T-helper 9 cell (primary cell): Measurements from ENCODE around the gene KRT15.

Experiments
- DNase-seq: peaks from one replicate; pipeline ENCODE4 v3.0.0-alpha.2; 2020

The KRT15 gene

GRCh38 chr17:41480136-41480535 is 38.6 kb downstream of the KRT15 start:
- no peak for DNase-seq

- DNase-seq: no peak
Measured at GRCh38 chr17:41478237-41478636, 40.5 kb downstream of the KRT15 start.

- DNase-seq: no peak
Measured at GRCh38 chr17:41476866-41477815, 41.5 kb downstream of the KRT15 start.

GRCh38 chr17:41475421-41475820 is 43.3 kb downstream of the KRT15 start:
- DNase-seq: no peak

GRCh38 chr17:41474863-41475262 is 43.8 kb downstream of the KRT15 start:
- DNase-seq: no peak

- DNase-seq: no peak
Measured at GRCh38 chr17:41468346-41468745, 50.3 kb downstream of the KRT15 start.

- no peak for DNase-seq
Measured at GRCh38 chr17:41467561-41467960, 51.1 kb downstream of the KRT15 start.

- no peak for DNase-seq
Measured at GRCh38 chr17:41466988-41467387, 51.7 kb downstream of the KRT15 start, which contains the start of gene KRT32. TSS of gene KRT32 (minus strand) at chr17:41467386. CDS start at chr17:41467325, 61 bp downstream.

GRCh38 chr17:41464682-41465081 is 54.0 kb downstream of the KRT15 start:
- DNase-seq: no peak

GRCh38 chr17:41464173-41464572 is 54.5 kb downstream of the KRT15 start:
- no peak for DNase-seq

GRCh38 chr17:41463746-41464145 is 54.9 kb downstream of the KRT15 start:
- DNase-seq: no peak
